Ovary (tissue), 3 donors: ENCODE data around the gene WDR53.

Source experiments
- EP300 ChIP-seq: sonication (generic); formaldehyde crosslinking; IDR thresholded peaks from one replicate; pipeline ENCODE4 v1.6.1; 2017; ENCODE audit warnings: antibody characterized with exemption
- POLR2A ChIP-seq: fragments of 450-650 bp; IDR thresholded peaks from one replicate; pipeline ENCODE4 v1.6.1; 2017; ENCODE audit warnings: antibody characterized with exemption, mild to moderate bottlenecking, moderate library complexity
- TF ChIP-seq, protein P1 (sequence below), 3 donors: fragments of 450-650 bp in 2 of 3; fragments of 200-600 bp in 1 of 3; IDR thresholded peaks; one replicate each; pipeline versions ENCODE4 v1.5.1 to v1.8.0; 2016 to 2022; ENCODE audit warnings: antibody characterized with exemption in 3 of 3, mild to moderate bottlenecking in 1 of 3
- donor health status: DM: no; HTN: no; CAD: no.

- TF ChIP-seq, protein P1, sequence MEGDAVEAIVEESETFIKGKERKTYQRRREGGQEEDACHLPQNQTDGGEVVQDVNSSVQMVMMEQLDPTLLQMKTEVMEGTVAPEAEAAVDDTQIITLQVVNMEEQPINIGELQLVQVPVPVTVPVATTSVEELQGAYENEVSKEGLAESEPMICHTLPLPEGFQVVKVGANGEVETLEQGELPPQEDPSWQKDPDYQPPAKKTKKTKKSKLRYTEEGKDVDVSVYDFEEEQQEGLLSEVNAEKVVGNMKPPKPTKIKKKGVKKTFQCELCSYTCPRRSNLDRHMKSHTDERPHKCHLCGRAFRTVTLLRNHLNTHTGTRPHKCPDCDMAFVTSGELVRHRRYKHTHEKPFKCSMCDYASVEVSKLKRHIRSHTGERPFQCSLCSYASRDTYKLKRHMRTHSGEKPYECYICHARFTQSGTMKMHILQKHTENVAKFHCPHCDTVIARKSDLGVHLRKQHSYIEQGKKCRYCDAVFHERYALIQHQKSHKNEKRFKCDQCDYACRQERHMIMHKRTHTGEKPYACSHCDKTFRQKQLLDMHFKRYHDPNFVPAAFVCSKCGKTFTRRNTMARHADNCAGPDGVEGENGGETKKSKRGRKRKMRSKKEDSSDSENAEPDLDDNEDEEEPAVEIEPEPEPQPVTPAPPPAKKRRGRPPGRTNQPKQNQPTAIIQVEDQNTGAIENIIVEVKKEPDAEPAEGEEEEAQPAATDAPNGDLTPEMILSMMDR (IDR thresholded peaks at IDR 0.05) = no peak
- no peak for TF ChIP-seq POLR2A
- TF ChIP-seq EP300 = no peak
These were observed 48.7 kb downstream of the WDR53 start for GRCh38 chr3:196519718-196520082.
